Colonic mucosa (tissue), 4 donors: Measurements from ENCODE around the gene DISP3. TPM values are rescaled to one million over a fixed set of nuclear protein-coding genes. Genes with fewer than 3 reads are reported as not detected.

Experiments
- DNase-seq: peaks from one replicate; pipeline ENCODE4 v3.0.0-alpha.2; 2020
- H3K27ac ChIP-seq: fragments of 200-600 bp; one replicate; pipeline ENCODE4 v1.8.0; 2021
- H3K27me3 ChIP-seq: fragments of 200-600 bp; one replicate; pipeline ENCODE4 v1.8.0; 2021
- H3K36me3 ChIP-seq: fragments of 200-600 bp; one replicate; pipeline ENCODE4 v1.8.0; 2021
- H3K4me1 ChIP-seq: fragments of 200-600 bp; one replicate; pipeline ENCODE4 v1.8.0; 2021; ENCODE audit warnings: mild to moderate bottlenecking
- H3K4me3 ChIP-seq: fragments of 200-600 bp; one replicate; pipeline ENCODE4 v1.8.0; 2021
- H3K9ac ChIP-seq, 2 donors: one replicate each; pipeline ENCODE4 v1.7.0; 2013; ENCODE audit warnings: control low read depth in 2 of 2, low read depth in 2 of 2, low read length in 2 of 2
- H3K9me3 ChIP-seq: fragments of 200-600 bp; one replicate; pipeline ENCODE4 v1.8.0; 2021
- intact Hi-C: fragments of 100-400 bp; cut with DNase I; formaldehyde crosslinking; loops from one replicate; pipeline ENCODE4 v1.14.1; 2022
- total RNA-seq, 2 donors: library from RNA; stranded (reverse); fragmentation: NEBNext Ultra II Directional in 1 of 2; extraction: Animal tissue kit (Norgen Biotek cat#: 25700) in 1 of 2; gene quantifications; one replicate each; pipeline ENCODE4 v1.2.1, GENCODE V29; 2021
- TF ChIP-seq, protein P1 (sequence below): fragments of 200-600 bp; IDR thresholded peaks from one replicate; pipeline ENCODE4 v1.8.0; 2022; ENCODE audit warnings: antibody characterized with exemption, mild to moderate bottlenecking
- donor health status: healthy.
- donor health status: DM: no; HTN: no; CAD: no.
- donor health status: DM: no; HTN: no; CAD: no.

The DISP3 gene
- total RNA-seq, 2 donors from 2014 or later, result 0.10 to 0.13 TPM

GRCh38 chr1:11528611-11529261 is 49.8 kb downstream of the DISP3 start:
- Histone ChIP-seq H3K27me3 (no peaks in the 10 kb centered on the region), H3K9ac (no peak overlapping the region), H3K9me3 (no peaks in the 10 kb centered on the region), H3K4me1 (no peaks in the 10 kb centered on the region), H3K4me3 (no peak overlapping the region), H3K36me3 (no peaks in the 10 kb centered on the region), H3K27ac (no peak overlapping the region)
- DNase-seq, result no peak
- intact Hi-C loops, result no loop called here
- TF ChIP-seq, protein P1, sequence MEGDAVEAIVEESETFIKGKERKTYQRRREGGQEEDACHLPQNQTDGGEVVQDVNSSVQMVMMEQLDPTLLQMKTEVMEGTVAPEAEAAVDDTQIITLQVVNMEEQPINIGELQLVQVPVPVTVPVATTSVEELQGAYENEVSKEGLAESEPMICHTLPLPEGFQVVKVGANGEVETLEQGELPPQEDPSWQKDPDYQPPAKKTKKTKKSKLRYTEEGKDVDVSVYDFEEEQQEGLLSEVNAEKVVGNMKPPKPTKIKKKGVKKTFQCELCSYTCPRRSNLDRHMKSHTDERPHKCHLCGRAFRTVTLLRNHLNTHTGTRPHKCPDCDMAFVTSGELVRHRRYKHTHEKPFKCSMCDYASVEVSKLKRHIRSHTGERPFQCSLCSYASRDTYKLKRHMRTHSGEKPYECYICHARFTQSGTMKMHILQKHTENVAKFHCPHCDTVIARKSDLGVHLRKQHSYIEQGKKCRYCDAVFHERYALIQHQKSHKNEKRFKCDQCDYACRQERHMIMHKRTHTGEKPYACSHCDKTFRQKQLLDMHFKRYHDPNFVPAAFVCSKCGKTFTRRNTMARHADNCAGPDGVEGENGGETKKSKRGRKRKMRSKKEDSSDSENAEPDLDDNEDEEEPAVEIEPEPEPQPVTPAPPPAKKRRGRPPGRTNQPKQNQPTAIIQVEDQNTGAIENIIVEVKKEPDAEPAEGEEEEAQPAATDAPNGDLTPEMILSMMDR, result no peak

DNA sequence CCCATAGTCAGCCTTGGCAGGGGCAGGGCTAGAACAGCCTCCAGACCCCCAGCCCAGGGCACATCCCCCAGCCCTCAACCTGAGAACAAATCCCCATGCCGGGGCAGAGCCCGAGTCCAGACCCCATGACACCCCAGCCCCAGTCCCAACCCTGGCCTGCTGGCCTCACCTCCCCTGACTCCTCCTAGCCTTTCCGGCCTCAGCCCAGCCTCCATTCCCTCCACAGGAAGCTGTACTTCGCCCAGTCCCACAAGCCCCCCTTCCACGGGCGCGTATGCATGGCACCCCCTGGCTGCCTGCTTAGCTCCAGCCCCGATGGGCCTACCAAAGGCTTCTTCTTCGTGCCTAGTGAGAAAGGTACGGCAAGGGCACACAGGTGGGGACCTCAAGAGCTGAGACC is 50.4 kb downstream of the DISP3 start:
- Histone ChIP-seq H3K9me3 (no peaks in the 10 kb centered on the region), H3K9ac (no peak overlapping the region), H3K27me3 (no peaks in the 10 kb centered on the region), H3K27ac (no peak overlapping the region), H3K36me3 (no peaks in the 10 kb centered on the region), H3K4me1 (no peaks in the 10 kb centered on the region), H3K4me3 (no peak overlapping the region)
- TF ChIP-seq, protein P1, result no peak
- intact Hi-C loops, result no loop called here
- DNase-seq, result no peak

DNA sequence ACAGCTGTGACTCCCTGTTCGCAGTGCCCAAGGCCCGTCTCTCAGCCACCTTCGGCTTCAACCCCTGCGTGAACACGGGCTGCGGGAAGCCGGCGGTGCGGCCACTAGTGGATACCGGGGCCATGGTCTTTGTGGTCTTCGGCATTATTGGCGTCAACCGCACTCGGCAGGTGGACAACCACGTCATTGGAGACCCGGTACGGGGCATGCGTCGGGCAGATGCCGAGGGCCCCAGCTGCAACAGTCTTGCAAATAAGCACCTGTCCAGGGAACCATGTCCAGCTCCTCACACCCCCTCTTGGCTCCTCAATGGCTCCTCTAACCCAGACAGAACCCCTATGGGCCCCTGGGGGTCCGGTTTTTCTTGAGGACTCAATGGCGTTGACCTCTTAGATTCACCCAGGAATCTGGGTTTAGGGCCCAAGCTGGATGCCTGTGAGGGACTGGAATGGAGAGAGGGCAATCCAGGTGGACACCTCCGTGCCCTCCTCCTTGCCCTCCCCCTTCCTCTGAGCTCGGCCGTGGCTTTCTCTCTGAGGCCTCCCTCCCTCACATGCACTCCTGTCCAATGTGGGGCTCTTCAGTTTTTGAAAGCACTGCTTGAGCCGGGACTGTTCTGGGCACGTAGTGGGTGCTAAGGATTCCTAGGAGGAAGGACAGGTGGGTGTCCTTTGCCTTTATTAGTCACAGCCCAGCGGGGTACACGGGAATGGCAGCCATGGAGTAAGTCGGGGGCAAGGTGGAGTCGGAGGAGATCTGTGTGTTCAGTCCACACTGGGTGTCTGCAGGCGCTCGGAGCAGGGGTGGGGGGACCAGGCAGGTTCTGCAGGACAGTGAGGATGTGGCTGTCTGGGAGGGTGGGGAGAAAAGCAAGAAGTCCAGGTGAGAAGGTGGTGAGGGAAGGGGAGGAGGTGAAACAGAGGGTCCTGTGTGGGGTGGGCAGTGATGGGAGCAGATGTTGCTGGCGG is 51.1 kb downstream of the DISP3 start:
- H3K27ac ChIP-seq, result no peak overlapping the region
- intact Hi-C loops, result no loop called here
- no peaks in the 10 kb centered on the region for H3K36me3 ChIP-seq
- DNase-seq, result no peak
- H3K9me3 ChIP-seq, result no peaks in the 10 kb centered on the region
- H3K9ac ChIP-seq, result no peak overlapping the region
- no peaks in the 10 kb centered on the region for H3K4me1 ChIP-seq
- no peak overlapping the region for H3K4me3 ChIP-seq
- TF ChIP-seq, protein P1, result no peak
- no peaks in the 10 kb centered on the region for H3K27me3 ChIP-seq

GRCh38 chr1:11530731-11531311 is 51.9 kb downstream of the DISP3 start:
- no peak for DNase-seq
- Histone ChIP-seq H3K9me3 (no peaks in the 10 kb centered on the region), H3K27ac (no peak overlapping the region), H3K4me1 (no peaks in the 10 kb centered on the region), H3K4me3 (no peak overlapping the region), H3K36me3 (no peaks in the 10 kb centered on the region), H3K27me3 (no peaks in the 10 kb centered on the region), H3K9ac (no peak overlapping the region)
- TF ChIP-seq, protein P1, result no peak
- intact Hi-C loops, result no loop called here

- Histone ChIP-seq H3K36me3 (no peaks in the 10 kb centered on the region), H3K9me3 (no peaks in the 10 kb centered on the region), H3K9ac (no peak overlapping the region), H3K27me3 (no peaks in the 10 kb centered on the region), H3K27ac (no peak overlapping the region), H3K4me3 (no peak overlapping the region), H3K4me1 (no peaks in the 10 kb centered on the region)
- intact Hi-C loops, result no loop called here
- TF ChIP-seq, protein P1, result no peak
- no peak for DNase-seq
Measured at GRCh38 chr1:11531314-11531870, 52.4 kb downstream of the DISP3 start.
